Fibroblast of villous mesenchyme (primary cell): ENCODE data around the gene LRP5. TPM values are rescaled to one million over a fixed set of nuclear protein-coding genes. Genes with fewer than 3 reads are reported as not detected.
A peak's percentile ranks its signal among the peaks of the same experiment; 100 is the strongest.

Experiments used
- DNase-seq: peaks from one replicate; pipeline ENCODE4 v3.0.0-alpha.2; 2010; ENCODE audit warnings: low read depth
- H3K4me3 ChIP-seq: 2 replicates; pipeline ENCODE4 v1.5.1; 2011; ENCODE audit warnings: low read depth, mild to moderate bottlenecking, low read length
- total RNA-seq: library from RNA; depleted of rRNA; stranded (reverse); fragments of >200 nt; gene quantifications from 2 replicates; pipeline ENCODE4 v1.2.3, GENCODE V29; 2012
- TF ChIP-seq, protein P1 (sequence below): IDR thresholded peaks from 2 replicates; pipeline ENCODE4 v1.5.1; 2012; ENCODE audit warnings: low read depth, mild to moderate bottlenecking, low read length; ENCODE audit not compliant: insufficient read depth

The LRP5 gene
- total RNA-seq: 28.3 and 31.5 TPM in 2 replicates

DNA sequence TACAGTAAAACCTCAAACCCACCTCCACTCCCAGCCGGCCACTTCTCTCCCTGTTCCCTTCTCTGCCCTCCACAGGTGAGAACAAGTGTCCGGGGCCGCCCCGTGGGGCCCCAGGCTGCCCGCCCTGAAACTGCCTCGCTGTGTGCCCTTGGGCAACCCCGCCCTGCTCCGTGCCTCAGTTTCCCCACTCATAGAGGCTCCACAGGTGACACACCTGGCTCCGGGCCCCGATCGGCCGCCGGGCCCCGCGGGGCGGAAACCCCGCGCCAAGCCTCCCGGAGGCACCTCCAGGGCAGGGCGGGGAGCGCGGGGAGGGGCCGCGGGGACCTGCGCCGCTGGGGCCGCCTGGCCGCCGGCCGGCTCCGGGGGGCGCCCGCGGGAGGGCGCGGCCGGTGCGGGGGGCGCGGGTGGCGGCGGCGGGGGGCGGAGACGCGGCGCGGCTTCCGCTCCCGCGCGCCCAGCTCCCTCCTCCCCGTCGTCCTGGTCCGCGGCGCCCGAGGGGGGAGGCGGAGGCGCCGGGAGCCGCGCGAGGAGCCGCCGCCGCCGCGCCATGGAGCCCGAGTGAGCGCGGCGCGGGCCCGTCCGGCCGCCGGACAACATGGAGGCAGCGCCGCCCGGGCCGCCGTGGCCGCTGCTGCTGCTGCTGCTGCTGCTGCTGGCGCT lies at the start of gene LRP5:
Gene LRP5 (plus strand): TSS at position 475 of the 663 bp plus-strand sequence. CDS start 124 bp downstream, at position 599.
- H3K4me3 ChIP-seq: peak within 1 kb of the TSS; percentile 69
- TF ChIP-seq, protein P1, sequence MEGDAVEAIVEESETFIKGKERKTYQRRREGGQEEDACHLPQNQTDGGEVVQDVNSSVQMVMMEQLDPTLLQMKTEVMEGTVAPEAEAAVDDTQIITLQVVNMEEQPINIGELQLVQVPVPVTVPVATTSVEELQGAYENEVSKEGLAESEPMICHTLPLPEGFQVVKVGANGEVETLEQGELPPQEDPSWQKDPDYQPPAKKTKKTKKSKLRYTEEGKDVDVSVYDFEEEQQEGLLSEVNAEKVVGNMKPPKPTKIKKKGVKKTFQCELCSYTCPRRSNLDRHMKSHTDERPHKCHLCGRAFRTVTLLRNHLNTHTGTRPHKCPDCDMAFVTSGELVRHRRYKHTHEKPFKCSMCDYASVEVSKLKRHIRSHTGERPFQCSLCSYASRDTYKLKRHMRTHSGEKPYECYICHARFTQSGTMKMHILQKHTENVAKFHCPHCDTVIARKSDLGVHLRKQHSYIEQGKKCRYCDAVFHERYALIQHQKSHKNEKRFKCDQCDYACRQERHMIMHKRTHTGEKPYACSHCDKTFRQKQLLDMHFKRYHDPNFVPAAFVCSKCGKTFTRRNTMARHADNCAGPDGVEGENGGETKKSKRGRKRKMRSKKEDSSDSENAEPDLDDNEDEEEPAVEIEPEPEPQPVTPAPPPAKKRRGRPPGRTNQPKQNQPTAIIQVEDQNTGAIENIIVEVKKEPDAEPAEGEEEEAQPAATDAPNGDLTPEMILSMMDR: no peak
- no peak for DNase-seq

DNA sequence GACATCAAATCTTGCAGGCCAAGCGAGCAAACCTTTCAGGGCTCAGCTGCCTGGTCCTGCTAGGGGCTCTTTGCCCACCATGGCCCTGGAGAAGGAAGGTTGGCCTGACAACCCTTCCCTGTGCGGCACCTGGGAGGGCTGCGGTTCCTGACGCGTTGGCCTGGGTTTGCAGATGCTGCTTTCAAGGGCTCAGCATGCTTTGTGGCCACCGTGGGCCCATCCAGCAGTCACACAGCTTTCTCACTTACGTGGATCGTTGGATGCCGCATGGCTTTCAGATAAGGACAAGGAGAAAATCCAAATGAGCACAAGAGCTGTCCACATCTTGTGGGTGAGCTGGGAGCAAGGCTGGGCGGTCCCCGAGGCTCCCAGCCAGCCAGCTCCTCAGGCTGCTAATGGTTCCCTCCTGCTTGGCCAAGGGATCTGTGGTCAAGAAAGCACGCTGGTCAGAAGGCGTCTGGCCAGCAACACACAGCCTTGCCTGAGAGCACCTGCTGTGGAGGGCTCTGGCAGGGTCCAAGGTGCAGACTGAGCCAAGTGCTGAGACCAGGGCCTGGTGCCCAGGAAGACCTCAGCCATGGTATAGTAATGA lies 48.9 kb upstream of the LRP5 start:
- TF ChIP-seq, protein P1: no peak
- H3K4me3 ChIP-seq: no peak overlapping the region
- no peak for DNase-seq

DNA sequence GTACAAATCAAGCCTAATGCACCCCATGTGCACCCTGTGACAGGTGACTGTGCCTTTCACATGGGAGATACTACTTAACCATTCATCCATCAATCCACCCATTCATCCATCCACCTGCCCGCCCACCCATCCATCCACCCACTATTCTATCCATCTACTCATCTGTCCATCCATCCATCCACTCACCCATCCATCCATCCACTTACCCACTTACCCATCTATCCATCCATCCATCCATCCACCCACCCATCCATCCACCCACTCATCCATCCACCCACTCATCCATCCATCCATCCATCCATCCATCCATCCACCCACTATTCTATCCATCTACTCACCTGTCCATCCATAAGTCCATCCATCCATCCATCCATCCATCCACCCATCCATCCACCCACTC lies 48.1 kb upstream of the LRP5 start:
- TF ChIP-seq, protein P1: no peak
- no peak overlapping the region for H3K4me3 ChIP-seq
- no peak for DNase-seq

DNA sequence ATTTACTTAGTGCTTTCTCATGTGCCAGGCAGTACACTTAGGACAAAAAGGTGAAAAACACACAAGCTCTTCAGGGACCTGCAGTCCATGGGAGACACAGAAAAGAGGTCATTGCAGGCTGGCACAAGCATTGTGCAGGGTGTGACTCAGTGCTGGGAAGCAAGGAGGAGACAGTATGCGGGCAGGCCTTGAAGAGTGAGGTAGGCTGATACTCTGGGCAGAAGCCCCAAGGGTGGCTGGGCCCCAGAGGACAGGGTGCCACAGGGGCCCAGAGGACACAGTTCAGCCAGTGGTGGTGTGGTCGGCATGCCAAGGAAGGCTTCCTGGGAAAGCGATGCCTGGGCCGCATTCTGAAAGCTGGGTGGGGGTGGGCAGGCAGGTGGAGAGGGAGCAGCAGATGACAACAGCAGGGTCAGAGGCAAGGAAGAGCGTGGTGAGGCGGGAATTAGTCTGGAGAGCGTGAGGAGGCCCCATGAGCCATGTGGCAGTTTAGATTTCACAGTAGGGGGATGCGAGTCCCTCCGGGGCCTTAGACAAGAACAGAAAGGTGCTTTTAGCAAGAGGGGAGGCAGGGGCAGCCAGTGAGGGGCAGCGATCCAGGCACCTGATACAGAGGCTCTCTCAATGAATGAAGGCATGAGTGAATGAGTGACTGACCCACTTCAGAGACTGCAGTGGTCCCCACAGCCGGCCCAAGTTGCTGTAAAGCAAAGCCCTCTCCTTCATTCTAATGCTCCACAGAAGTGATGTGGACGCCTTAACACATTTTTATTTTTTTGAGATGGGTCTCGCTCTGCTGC lies 47.5 kb upstream of the LRP5 start:
- no peak for DNase-seq
- TF ChIP-seq, protein P1: no peak
- H3K4me3 ChIP-seq: no peak overlapping the region

DNA sequence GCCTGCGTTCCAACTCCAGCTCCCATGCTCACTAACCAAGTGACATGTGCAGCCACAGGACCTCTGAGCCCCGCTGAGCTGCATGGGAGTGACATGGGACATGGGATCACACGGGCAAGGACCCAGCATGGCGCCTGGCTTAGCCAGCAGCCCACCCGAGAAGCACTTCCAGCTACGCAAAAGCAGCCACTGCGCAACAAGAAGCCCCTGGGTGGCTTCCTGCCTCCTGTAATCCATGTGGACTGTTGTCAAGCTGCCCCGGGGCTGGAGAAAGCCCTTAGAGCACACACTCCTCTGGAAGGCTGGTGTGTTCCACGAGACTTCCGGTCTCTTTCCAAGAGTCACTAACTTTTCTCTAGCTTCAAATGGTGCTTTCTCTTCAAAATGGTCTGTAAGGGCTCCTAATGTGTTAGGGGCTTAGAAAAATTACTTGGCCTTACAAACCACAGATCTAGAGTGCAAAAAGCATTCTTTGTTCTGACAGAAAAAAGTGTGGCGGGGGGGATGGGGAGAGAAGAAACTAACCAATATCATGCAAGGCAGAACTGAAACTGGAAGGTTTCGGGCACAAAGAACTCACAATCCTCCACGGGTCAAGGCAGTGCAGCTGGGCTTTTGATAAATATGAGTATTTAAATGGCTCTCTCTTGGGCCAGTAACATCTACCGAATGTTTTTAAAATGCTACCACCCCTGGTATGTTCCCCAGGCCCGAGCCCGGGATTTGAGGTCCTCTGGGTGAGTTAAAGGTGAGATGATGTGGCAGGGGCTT lies 46.1 kb upstream of the LRP5 start:
- no peak overlapping the region for H3K4me3 ChIP-seq
- no peak for DNase-seq
- TF ChIP-seq, protein P1: no peak
